Stimulated activated naive CD8-positive, alpha-beta T cell treated with anti-CD3 and anti-CD28 coated beads, Interleukin-15, Interleukin-2, amounts not matched to agents 100 ng/mL and 50 ng/mL, for 24 hours (primary cell): Measurements from ENCODE around the gene ADK.
"Not testable (repeated sequence)": the region's sequence is repeated elsewhere in the genome, so short reads cannot be mapped to it uniquely, and the experiment has no call there.

Source experiments
- H3K27ac Mint-ChIP-seq: one replicate; pipeline ENCODE4 v1.8.0; 2021; ENCODE audit warnings: mild to moderate bottlenecking, mixed read lengths
- H3K27me3 Mint-ChIP-seq: one replicate; pipeline ENCODE4 v1.8.0; 2021; ENCODE audit warnings: mixed read lengths
- H3K36me3 Mint-ChIP-seq: one replicate; pipeline ENCODE4 v1.8.0; 2021; ENCODE audit warnings: low read depth, mixed read lengths
- H3K4me1 Mint-ChIP-seq: one replicate; pipeline ENCODE4 v1.8.0; 2021; ENCODE audit warnings: low read depth, mixed read lengths
- H3K4me3 Mint-ChIP-seq: one replicate; pipeline ENCODE4 v1.8.0; 2021; ENCODE audit warnings: mild to moderate bottlenecking, mixed read lengths
- H3K9me3 Mint-ChIP-seq: one replicate; pipeline ENCODE4 v1.8.0; 2021; ENCODE audit warnings: mixed read lengths

ADK gene

GRCh38 chr10:74188617-74189016, 37.6 kb downstream of the ADK start:
- not testable (repeated sequence) for H3K9me3 Mint-ChIP-seq, H3K4me3 Mint-ChIP-seq, H3K27ac Mint-ChIP-seq, H3K27me3 Mint-ChIP-seq
- peaks cover 15% of the 10 kb centered on the region for H3K36me3 Mint-ChIP-seq
- peaks cover 68% of the 10 kb centered on the region for H3K4me1 Mint-ChIP-seq

- H3K4me3 Mint-ChIP-seq: peak overlapping the region; percentile 75
These were observed 39.0 kb downstream of the ADK start for GRCh38 chr10:74189999-74190421.

GRCh38 chr10:74190494-74190893, 39.5 kb downstream of the ADK start:
- Mint-ChIP-seq H3K27ac (peak overlapping the region; percentile 93), H3K27me3 (no peaks in the 10 kb centered on the region), H3K4me1 (peaks cover 75% of the 10 kb centered on the region), H3K36me3 (peaks cover 13% of the 10 kb centered on the region), H3K4me3 (peak overlapping the region; percentile 75), H3K9me3 (no peaks in the 10 kb centered on the region)

More at GRCh38 chr10:74189999-74190421, 39.0 kb downstream of the ADK start:
- H3K27ac Mint-ChIP-seq: peak overlapping the region; percentile 93
- peaks cover 14% of the 10 kb centered on the region for H3K36me3 Mint-ChIP-seq
- no peaks in the 10 kb centered on the region for H3K27me3 Mint-ChIP-seq
- H3K4me1 Mint-ChIP-seq: peaks cover 76% of the 10 kb centered on the region
- no peaks in the 10 kb centered on the region for H3K9me3 Mint-ChIP-seq

GRCh38 chr10:74194545-74194944, 43.5 kb downstream of the ADK start:
- H3K4me3 Mint-ChIP-seq: no peak overlapping the region
- H3K27me3 Mint-ChIP-seq: no peaks in the 10 kb centered on the region
- peaks cover 63% of the 10 kb centered on the region for H3K4me1 Mint-ChIP-seq
- no peak overlapping the region for H3K27ac Mint-ChIP-seq
- peaks cover 14% of the 10 kb centered on the region for H3K36me3 Mint-ChIP-seq
- no peaks in the 10 kb centered on the region for H3K9me3 Mint-ChIP-seq

- H3K27ac Mint-ChIP-seq: peak overlapping the region; percentile 17
- peaks cover 14% of the 10 kb centered on the region for H3K36me3 Mint-ChIP-seq
- H3K4me3 Mint-ChIP-seq: no peak overlapping the region
- peaks cover 59% of the 10 kb centered on the region for H3K4me1 Mint-ChIP-seq
- H3K9me3 Mint-ChIP-seq: no peaks in the 10 kb centered on the region
- no peaks in the 10 kb centered on the region for H3K27me3 Mint-ChIP-seq
These were observed 44.0 kb downstream of the ADK start for GRCh38 chr10:74194999-74195398.

- Mint-ChIP-seq H3K27me3 (no peaks in the 10 kb centered on the region), H3K9me3 (no peaks in the 10 kb centered on the region), H3K27ac (no peak overlapping the region), H3K36me3 (peaks cover 30% of the 10 kb centered on the region), H3K4me1 (peaks cover 24% of the 10 kb centered on the region), H3K4me3 (no peak overlapping the region)
These were observed 48.3 kb downstream of the ADK start for GRCh38 chr10:74199315-74199714.

- Mint-ChIP-seq H3K4me3 (no peak overlapping the region), H3K36me3 (peaks cover 46% of the 10 kb centered on the region)
These were observed 51.3 kb downstream of the ADK start for GRCh38 chr10:74202356-74202755.

GRCh38 chr10:74206746-74207145, 55.7 kb downstream of the ADK start:
- Mint-ChIP-seq H3K36me3 (peaks cover 30% of the 10 kb centered on the region), H3K4me1 (peaks cover 4% of the 10 kb centered on the region), H3K9me3 (no peaks in the 10 kb centered on the region), H3K4me3 (no peak overlapping the region), H3K27ac (no peak overlapping the region), H3K27me3 (no peaks in the 10 kb centered on the region)

More at GRCh38 chr10:74202356-74202755, 51.3 kb downstream of the ADK start:
- no peak overlapping the region for H3K27ac Mint-ChIP-seq
- H3K27me3 Mint-ChIP-seq: no peaks in the 10 kb centered on the region
- H3K9me3 Mint-ChIP-seq: no peaks in the 10 kb centered on the region
- H3K4me1 Mint-ChIP-seq: peaks cover 11% of the 10 kb centered on the region

- Mint-ChIP-seq H3K27me3 (no peaks in the 10 kb centered on the region), H3K4me1 (peaks cover 9% of the 10 kb centered on the region), H3K27ac (no peak overlapping the region), H3K9me3 (no peaks in the 10 kb centered on the region), H3K36me3 (peaks cover 32% of the 10 kb centered on the region), H3K4me3 (no peak overlapping the region)
These were observed 56.9 kb downstream of the ADK start for GRCh38 chr10:74207691-74208480.

- Mint-ChIP-seq H3K36me3 (peaks cover 32% of the 10 kb centered on the region), H3K4me3 (no peak overlapping the region), H3K9me3 (no peaks in the 10 kb centered on the region), H3K4me1 (peaks cover 16% of the 10 kb centered on the region), H3K27ac (no peak overlapping the region), H3K27me3 (no peaks in the 10 kb centered on the region)
These were observed 58.0 kb downstream of the ADK start for GRCh38 chr10:74208997-74209396.

- Mint-ChIP-seq H3K4me1 (peaks cover 19% of the 10 kb centered on the region), H3K27ac (no peak overlapping the region), H3K27me3 (no peaks in the 10 kb centered on the region), H3K36me3 (peaks cover 12% of the 10 kb centered on the region), H3K4me3 (no peak overlapping the region), H3K9me3 (no peaks in the 10 kb centered on the region)
These were observed 62.0 kb downstream of the ADK start for GRCh38 chr10:74213019-74213418.

GRCh38 chr10:74213571-74214162, 62.6 kb downstream of the ADK start:
- Mint-ChIP-seq H3K4me1 (peaks cover 19% of the 10 kb centered on the region), H3K27me3 (no peaks in the 10 kb centered on the region), H3K9me3 (no peaks in the 10 kb centered on the region), H3K36me3 (peaks cover 15% of the 10 kb centered on the region), H3K27ac (peak overlapping the region; percentile 41), H3K4me3 (no peak overlapping the region)

- not testable (repeated sequence) for H3K4me3 Mint-ChIP-seq, H3K9me3 Mint-ChIP-seq, H3K27me3 Mint-ChIP-seq, H3K27ac Mint-ChIP-seq
- Mint-ChIP-seq H3K4me1 (peaks cover 19% of the 10 kb centered on the region), H3K36me3 (peaks cover 10% of the 10 kb centered on the region)
These were observed 66.1 kb downstream of the ADK start for GRCh38 chr10:74217110-74217509.

- H3K4me3 Mint-ChIP-seq, H3K27me3 Mint-ChIP-seq, H3K27ac Mint-ChIP-seq, H3K9me3 Mint-ChIP-seq: not testable (repeated sequence)
- peaks cover 22% of the 10 kb centered on the region for H3K4me1 Mint-ChIP-seq
- peaks cover 20% of the 10 kb centered on the region for H3K36me3 Mint-ChIP-seq
These were observed 71.4 kb downstream of the ADK start for GRCh38 chr10:74222467-74222866.

- Mint-ChIP-seq H3K9me3 (no peaks in the 10 kb centered on the region), H3K4me1 (peaks cover 30% of the 10 kb centered on the region), H3K27ac (peak overlapping the region; percentile 88)
These were observed 72.9 kb downstream of the ADK start for GRCh38 chr10:74223755-74224529.

More at GRCh38 chr10:74223755-74224529, 72.9 kb downstream of the ADK start:
- H3K36me3 Mint-ChIP-seq: peaks cover 16% of the 10 kb centered on the region
- H3K4me3 Mint-ChIP-seq: no peak overlapping the region
- H3K27me3 Mint-ChIP-seq: no peaks in the 10 kb centered on the region
